ENCODE measurements around the gene BAD.

The BAD gene

DNA sequence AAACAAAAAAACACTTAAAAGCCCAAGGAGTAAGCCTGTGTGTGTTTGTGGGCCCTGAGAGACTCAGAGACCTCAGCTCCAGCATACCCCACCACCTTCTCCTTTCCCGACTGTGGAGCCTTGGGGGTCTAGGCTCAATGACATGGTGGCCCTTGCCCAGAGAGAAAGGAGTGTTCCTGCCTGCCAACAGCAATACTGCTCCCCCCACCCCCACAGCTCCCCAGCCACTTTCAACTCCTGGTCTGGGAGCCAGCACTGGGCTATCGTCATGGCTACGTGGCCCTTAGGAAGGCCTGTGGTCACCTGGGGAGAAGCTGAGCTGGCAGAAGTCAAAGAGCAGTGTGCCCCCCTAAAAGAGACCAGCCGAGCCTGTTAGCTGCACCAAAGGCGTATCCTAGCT is 40.4 kb downstream of the BAD start:
- DNase-seq (ENCODE audit: low read depth in 2 of 2) = no peak

DNA sequence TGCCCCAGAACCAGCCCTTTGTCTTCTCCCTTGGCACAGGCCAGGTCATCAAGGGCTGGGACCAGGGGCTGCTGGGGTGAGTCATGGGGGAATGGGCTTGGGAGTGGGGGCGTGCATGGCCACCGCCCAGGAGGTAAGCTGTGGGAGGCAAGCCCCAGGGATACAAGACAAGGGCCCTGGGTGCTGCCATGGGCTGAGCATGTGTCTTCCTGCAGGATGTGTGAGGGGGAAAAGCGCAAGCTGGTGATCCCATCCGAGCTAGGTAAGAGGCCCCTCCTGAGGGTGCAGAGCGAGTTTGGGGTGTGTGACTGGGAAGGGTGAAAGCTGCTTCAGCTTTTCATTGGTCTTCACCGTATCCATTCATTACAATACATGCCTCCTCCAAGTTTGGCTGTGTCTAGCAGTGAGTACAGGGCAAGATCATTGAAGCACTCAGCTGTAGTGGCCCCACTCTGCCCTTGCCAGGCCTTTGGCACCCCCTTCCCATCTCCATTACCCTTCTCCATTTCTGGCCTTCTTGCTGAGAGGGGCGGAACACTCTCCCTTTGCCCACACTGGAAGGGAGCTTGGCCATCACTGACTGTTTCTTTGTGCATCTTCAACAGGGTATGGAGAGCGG is 41.1 kb downstream of the BAD start:
- no peak for DNase-seq (ENCODE audit: low read depth in 2 of 2)

DNA sequence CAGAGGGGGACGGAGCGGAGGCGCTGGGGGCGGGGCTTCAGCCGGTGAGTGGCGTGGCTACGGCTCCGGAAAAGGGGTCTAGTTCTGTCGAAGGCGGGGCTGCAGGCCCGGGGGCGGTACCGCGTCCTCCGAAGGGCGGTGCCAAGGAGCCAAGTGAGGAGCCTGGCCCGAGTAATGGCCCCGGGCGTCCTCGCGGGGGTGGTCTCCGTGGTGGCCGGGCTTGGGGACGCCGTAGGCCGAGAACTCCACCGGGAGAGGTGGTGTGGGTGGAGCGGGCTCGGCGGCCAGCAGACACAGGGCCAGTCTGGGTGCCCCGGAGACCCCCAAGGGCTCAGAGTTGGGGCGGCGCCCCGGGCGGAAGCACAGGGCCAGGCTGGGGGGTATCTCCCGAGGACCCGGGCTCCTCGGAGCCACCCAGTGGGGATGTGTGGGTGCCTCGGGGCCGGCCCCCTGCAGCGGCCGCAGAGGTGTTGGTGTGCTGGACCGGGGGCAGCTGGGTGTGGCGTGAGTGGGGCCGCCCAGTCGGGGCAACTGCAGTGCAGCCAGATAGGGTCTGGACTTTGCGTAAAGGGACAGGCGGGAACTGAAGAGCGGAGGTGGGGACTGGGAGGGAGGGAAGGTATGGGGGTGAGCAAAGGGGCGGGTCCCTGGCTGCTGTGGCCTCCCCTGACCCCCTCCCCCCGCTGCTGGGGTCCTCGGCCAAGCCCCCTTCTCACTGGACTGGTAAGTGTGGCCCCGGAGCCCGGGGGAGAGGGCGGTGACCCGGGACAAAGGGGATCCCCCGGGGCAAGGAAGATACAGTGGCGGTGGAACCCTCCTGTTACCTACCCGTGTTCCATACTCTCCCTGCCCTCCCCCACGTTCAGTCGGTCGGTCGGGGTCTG is 42.7 kb downstream of the BAD start:
- peak in 1 of 2 donors; percentile 100 for DNase-seq (ENCODE audit: low read depth in 2 of 2)

DNA sequence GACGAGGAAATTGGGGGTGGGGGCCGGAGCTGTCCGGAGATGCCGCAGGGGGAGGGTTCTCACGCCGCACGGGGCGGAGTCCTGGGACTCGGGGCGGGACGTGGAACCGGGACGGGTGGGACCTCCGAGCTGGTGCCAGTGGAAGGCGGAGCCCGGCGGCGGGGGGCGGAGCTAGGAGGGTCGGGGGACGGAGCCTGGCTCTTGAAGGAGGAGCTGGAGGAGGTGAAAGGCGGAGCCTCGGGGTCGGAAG is 43.3 kb downstream of the BAD start:
- peak in 1 of 2 donors; percentile 99 for DNase-seq (ENCODE audit: low read depth in 2 of 2)

DNA sequence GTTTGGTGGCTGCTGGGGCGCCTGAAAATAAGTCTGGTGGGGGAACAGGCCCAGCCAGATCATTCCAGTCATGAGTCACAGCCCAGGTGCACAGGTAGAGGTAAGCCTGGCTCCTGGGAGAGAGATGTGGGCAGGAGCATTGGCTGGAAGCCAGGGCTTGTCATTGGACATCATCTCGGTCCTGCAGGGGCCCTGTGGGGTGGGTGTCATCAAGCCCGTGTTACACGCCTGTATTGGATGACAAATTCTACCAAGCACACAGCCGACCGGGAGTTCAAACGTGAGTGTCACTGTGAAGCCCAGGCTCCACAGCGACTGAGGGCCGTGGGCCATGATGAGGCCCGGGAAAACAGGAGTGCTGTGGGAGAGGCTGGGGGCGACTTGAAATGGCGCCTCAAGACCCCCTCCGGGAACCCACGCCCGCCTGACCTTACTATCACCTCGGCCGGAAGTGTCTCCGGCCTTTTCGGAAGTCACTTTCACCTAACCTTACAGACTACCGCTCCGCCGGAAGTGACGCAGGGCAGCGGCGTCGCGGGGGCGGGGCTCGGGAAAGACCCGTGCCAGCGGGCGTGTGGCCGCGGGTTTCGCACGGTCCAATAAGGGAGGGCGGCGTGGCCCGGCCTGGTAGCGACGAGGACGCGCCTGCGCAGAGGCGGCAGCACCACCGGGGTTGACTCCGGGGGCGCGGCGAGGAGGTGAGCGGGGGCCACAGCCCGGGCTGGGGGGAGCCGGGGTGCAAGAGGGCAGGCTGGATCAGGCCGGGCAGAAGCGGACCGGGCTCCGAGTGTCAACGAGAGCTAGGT is 43.8 kb downstream of the BAD start, which contains the start of gene FKBP2:
Gene FKBP2, plus strand, starts transcription at position 661 of the 806 bp plus-strand sequence. CDS start 1,293 bp downstream, outside the sequence.
- DNase-seq (ENCODE audit: low read depth in 2 of 2) = peak; percentile 95 to 96

DNA sequence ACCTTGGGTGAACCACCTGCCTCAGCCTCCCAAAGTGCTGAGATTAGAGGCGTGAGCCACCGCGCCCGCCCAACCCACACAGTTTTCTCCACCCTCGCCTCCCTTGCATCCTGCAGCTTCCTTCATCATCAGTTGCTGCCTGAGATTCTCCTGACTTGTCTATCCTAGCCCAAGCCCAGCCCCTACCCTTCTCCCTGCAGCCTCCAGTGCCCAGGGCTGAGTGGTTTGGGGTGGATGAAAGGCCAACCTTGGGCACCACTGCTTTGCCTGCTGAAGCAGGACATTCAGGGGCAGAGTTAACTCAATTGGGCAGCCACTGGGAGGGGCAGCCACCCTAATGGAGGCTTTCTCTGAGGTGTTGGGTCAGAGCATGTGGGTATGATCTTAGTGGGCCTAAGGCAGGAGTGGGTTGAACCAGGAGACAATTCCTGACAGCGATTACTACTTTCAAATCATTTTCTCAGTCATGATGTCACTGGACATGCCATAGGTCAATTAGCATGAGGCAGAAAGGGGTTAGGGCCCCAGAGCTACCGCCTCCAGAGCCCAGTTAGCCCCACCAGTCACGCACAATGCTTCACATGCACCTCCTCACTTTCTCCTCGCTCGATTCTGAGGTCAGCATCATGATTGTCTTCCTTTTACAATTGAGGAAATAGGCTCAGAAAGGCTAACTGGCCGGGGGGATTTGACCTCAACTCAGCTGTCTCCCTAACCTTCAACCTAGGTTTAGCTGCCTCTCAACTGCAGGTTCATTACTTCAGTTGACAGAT is 44.6 kb downstream of the BAD start:
- no peak for DNase-seq (ENCODE audit: low read depth in 2 of 2)

DNA sequence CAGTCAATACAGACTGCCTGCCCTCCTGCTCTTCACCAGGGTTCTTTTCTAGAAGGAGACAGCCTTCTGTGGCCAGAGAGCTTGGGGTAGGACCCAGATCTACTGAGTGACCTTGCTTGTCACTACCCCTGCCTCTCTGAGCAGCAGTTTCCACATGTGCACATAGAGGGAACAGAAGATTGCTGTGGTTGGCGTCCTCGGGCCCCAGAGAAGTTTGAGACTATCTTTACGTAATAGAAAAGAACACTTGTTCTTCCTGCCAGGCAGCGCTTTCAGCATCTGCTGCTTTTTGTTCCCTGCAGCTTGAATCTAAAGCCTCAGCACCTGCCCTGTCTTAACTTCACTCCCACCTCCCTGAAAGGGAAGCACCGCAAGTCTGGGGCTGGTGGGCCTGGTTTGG is 45.5 kb downstream of the BAD start:
- no peak for DNase-seq (ENCODE audit: low read depth in 2 of 2)

DNA sequence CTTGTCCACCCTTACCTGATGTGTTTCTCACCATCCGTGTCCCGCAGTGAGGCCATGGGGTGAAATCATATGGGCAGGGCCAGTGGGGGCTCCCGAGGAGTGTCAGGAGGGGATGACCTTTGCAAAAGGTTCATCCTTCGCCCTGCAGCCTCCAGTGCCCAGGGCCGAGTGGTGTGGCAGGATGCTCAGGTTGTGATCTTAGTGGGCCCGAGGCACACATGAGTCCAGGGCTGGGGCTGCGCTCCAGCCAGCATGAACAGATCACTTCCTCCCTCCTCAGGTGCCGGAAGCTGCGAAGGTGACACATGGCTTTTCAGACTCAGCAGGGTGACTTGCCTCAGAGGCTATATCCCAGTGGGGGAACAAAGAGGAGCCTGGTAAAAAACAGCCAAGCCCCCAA is 46.4 kb downstream of the BAD start:
- DNase-seq (ENCODE audit: low read depth in 2 of 2) = no peak

DNA sequence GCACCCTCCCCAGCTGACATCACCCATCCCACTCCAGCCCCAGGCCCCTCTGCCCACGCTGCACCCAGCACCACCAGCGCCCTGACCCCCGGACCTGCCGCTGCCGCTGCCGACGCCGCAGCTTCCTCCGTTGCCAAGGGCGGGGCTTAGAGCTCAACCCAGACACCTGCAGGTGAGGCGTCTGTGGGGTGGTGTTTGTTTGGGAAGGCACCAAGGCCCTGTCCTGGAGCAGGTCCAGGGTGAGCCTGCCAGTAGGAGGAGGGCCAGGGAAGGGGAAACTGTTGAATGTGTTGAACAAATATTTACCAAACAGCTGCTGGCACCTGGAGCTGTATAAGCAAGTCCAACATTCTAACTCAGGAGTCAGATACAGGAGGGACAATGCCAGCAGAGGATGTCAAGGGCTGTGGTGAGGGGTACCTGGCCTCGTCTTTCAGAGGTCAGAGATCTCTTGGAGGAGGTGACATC is 46.9 kb downstream of the BAD start:
- DNase-seq (ENCODE audit: low read depth in 2 of 2) = no peak

DNA sequence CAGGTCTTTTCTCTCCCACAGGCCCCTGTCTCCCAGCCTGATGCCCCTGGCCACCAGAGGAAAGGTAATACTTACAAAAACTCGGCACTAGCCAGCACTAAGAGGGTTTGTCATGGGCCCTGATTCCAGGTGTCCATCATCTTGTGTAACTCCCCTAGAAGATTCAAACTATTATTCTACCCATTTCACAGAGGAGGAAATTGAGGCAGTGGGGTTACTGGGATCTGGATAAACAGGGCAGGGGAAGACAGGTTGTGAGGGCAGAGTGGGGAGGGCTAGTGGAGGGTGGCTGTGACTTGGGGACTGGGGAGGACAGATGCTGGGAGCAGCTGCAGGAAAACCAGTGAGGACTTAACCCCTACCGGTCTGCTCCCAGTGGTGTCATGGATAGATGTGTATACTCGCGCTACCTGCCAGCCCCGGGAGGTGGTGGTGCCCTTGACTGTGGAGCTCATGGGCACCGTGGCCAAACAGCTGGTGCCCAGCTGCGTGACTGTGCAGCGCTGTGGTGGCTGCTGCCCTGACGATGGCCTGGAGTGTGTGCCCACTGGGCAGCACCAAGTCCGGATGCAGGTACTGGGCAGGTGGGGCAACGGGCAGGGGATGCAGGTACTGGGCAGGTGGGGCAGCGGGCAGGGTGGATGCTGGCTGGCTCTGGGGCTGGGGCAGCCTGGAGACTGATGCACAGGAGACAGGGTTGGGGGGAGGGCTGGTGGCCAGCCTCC is 48.9 kb downstream of the BAD start:
- DNase-seq (ENCODE audit: low read depth in 2 of 2) = no peak

DNA sequence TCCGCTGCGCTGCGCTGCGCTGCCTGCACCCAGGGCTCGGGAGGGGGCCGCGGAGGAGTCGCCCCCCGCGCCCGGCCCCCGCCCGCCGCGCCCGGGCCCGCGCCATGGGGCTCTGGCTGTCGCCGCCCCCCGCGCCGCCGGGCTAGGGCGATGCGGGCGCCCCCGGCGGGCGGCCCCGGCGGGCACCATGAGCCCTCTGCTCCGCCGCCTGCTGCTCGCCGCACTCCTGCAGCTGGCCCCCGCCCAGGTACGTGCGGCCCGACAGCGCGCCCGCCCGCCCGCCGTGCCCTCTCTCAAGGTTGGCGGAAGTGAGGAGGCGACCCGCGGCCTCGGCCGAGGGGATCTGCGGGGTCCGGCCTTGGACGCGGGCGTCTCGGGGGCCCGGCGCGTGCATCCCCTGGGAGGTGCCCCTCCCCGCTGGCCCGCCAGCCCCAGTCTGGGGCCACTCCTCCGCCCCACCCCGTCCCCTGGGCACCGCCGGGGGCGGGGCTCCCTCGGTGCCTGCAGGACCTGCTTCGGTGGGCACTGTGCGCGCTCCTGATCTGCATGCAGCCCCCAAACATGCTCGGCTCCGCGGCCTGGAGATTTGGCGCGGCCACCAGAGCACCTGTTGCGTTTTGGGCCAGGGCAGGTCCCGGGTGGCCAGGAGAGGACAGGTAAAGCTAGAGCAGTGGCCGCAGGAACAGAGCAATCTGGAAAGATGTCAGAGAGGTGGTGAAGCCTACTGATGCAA is 49.7 kb downstream of the BAD start:
- DNase-seq (ENCODE audit: low read depth in 2 of 2) = no peak

DNA sequence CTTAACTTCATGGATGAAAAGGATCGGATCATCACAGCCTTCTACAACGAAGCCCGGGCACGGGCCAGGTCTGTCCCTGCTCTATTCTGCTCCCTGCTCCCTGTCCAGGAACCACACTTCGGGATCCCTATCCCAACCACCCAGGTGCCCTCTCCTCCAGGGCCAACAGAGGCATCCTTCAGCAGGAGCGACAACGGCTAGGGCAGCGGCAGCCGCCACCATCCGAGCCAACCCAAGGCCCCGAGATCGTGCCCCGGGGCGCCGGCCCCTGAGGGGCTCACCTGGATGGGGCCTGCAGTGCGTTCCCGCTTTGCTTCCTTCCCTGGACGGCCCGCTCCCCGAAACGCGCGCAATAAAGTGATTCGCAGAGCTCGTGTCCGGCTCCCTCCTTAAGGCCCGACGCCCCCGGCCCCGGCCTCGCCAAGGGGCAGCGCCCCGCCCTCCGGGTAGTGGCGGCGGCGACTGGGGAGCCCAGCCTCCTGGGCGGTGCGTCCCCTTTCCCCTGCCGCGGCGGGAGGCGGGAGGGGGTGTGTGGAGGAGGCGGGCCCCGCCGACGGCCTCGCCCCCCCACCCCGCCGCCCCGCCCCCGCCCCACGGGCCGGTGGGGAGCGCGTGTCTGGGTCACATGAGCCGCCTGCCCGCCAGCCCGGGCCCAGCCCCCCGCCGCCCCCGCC is 50.4 kb downstream of the BAD start, which contains the start of gene VEGFB:
Gene VEGFB, plus strand, starts transcription at position 672 of the 674 bp plus-strand sequence. CDS start 250 bp downstream, outside the sequence.
- DNase-seq (ENCODE audit: low read depth in 2 of 2) = no peak

DNA sequence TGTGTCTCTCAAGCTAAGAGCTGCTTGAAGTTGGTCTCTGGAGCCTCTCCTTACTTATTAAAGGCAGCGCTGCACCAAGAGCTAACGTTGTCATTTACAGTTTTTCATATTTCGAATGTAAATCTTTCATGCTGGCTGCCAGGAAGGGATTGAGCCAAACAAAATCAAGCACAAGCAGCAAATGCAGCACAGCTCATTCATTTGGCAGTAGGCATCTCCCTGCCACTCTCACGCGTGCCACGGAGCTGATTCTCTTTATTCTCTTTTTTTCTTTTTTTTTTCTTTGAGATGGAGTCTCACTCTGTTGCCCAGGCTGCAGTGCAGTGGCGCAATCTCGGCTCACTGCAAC is 51.5 kb downstream of the BAD start:
- no peak for DNase-seq (ENCODE audit: low read depth in 2 of 2)

DNA sequence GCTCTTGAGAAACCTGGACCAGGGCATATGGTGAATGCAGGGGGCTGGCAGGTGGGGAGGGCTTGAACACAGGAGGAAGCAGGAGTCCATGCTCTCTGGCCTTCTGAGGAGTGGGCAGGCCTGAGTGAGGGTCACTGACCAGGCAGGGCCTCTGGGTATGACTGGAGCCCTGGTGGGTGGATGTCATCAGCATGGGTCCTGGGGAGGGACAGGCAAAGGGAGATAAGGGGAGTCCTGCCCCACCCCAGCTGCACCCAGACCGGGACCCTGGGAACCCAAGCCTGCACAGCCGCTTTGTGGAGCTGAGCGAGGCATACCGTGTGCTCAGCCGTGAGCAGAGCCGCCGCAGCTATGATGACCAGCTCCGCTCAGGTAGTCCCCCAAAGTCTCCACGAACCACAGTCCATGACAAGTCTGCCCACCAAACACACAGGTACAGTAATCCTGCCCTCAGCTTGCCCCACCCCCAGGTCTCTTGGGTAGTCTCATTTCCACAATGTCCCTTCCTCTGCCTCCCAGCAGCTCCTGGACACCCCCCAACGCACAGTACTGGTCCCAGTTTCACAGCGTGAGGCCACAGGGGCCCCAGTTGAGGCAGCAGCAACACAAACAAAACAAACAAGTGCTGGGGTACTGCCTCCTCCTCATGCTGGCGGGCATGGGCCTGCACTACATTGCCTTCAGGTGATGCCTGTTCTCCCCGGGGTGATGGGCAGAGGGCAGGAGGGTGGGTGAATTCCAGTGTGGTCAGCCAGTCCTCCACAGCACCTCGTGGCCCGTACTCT is 52.1 kb downstream of the BAD start:
- no peak for DNase-seq (ENCODE audit: low read depth in 2 of 2)

DNA sequence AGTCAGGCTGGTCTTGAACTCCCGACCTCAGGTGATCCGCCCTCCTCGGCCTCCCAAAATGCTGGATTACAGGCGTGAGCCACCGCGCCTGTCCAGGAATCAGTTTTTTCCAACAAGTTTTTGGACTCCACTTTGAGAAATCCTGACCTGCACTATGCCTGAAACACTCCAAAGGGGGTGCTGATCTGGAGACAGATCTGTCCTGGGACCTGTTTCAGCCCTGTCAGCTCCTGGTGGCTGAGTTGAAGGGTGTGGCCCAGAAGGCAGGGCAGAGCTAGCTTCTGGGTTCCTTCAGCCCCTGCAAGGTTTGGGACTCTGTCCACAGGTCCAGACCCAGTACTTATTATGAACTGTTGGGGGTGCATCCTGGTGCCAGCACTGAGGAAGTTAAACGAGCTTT is 52.9 kb downstream of the BAD start:
- no peak for DNase-seq (ENCODE audit: low read depth in 2 of 2)

DNA sequence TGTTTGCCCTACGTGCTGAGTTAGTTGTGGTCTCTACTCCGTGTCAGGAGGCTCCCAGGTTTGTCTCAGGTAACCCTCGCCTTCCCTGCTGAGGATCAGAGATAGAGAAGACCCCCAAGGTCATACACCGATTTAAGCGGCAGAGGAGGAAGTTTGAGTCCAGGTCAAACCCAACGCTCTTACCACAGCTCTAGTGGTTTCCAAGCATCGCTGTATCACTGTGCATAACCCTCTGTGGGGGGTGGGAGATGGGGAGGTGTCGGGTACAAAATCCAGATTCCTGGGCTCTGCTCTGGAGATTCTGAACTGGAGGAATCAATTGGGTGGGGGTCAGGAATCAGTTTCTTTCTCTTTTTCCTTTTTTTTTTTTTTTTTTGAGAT is 53.5 kb downstream of the BAD start:
- no peak for DNase-seq (ENCODE audit: low read depth in 2 of 2)

DNA sequence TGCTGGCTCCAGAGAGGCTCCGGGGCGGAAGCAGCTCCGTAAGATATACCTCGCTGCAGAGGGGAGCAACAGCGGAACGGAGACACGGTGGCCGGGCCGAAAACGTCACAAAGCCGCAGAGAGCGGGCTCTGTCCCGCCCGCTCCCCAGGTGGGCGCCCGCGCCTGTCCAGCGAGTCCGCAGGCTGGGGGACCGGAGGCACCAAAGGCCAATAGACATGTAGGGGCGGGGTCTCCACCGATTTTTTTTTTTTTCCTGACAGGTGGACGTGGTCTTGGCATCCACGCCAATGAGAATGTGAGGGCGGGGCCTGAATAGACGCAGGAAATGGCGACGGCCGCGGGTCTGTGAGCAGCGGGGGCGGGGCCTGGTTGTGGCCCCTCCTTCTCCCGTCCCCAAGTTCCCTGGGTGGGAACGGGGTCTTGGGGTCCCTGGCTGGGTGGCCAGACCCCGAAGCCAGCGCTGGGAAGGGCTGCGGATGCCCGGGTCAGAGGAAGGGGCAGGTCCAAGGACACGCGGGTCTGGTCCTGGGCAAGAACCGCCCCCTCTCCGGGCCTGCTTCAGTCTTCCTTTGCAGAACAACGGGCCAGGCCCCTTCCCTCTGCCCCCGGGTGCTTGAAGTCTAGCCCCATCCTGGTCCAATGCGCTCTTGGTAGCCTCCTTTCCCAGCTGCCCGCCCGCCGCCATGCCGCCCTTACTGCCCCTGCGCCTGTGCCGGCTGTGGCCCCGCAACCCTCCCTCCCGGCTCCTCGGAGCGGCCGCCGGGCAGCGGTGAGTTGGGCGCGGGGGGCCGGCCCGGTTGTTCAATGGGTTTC is 54.1 kb downstream of the BAD start, which contains the start of gene DNAJC4:
Gene DNAJC4, plus strand, starts transcription at position 378 of the 814 bp plus-strand sequence. Its CDS starts 307 bp downstream, at position 685.
- DNase-seq (ENCODE audit: low read depth in 2 of 2) = peak; percentile 66 to 77

DNA sequence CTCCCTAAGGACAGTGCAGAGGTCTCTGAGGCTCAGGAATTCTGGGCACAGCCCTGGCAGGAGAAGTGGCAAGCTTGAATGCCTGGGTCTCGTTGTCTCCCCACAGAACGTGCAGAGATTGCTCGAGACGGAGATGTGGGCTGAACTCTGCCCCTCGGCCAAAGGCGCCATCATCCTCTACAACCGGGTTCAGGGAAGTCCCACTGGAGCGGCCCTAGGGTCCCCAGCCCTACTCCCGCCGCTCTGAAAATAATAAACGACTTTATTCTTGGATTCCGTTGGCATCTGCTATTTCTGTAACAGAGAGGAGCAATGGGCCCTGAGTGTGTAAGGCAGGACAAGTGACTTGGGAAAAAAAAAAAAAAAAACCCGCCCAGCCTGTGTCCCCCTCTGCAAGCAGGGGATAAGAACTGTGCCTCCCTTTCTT is 54.7 kb downstream of the BAD start:
- DNase-seq (ENCODE audit: low read depth in 2 of 2) = no peak

All from activated CD8-positive, alpha-beta memory T cell treated with anti-CD3 and anti-CD28 coated beads for 4 hours (primary cell).